MM.1S (cell line): ENCODE data around the gene NCOA1.

ENCODE experiments used
- CTCF ChIP-seq: fragments of 300-600 bp; sonication (generic); IDR thresholded peaks from 2 replicates; pipeline ENCODE4 v1.5.1; 2016; ENCODE audit warnings: antibody characterized with exemption, low read length, mixed read lengths
- EZH2 ChIP-seq: fragments of 300-600 bp; sonication (generic); optimal IDR thresholded peaks from 2 replicates; pipeline ENCODE3; 2017; ENCODE audit warnings: low read depth, mild to moderate bottlenecking, antibody characterized with exemption, low read length, mixed read lengths

- TF ChIP-seq CTCF (no peak), EZH2 (no peak)
Measured at GRCh38 chr2:24579053-24579803, 88.2 kb downstream of the NCOA1 start.
